ENCODE results near the gene MED13L.

- TF ChIP-seq SP1 (IDR thresholded peaks at IDR 0.05) (no peak), TARDBP (IDR thresholded peaks at IDR 0.05) (no peak)
Measured at GRCh38 chr12:116267948-116268347, 9.5 kb downstream of the MED13L start.

Measured in HEK293T (cell line).